Inflammatory macrophage treated with lipopolysaccharide for 1 hour (primary cell): ENCODE results near the gene COPRS.
A peak's percentile ranks its signal among the peaks of the same experiment; 100 is the strongest.

Experiments used
- DNase-seq, 2 donors: peaks; one replicate each; pipeline ENCODE4 v3.0.0-alpha.2; 2020 to 2022

COPRS gene

GRCh38 chr17:31807846-31808245 is 51.2 kb downstream of the COPRS start:
- DNase-seq: no peak

DNA sequence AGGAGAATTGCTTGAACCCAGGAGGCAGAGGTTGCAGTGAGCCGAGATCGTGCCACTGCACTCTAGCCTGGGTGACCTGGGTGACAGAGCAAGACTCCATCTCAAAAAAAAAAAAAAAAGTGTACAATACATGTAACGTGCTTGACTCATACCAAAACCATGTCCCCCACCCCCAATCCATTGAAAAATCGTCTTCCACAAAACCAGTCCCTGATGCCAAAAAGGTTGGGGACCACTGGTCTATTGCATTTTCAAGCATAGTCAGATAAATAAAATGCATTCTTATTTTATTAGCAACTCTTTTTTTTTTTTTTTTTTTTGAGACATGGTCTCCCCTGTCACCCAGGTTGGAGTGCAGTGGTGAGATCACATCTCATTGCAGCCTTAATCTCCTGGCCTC is 52.1 kb downstream of the COPRS start:
- no peak for DNase-seq

- no peak for DNase-seq
Measured at GRCh38 chr17:31803494-31804213, 55.4 kb downstream of the COPRS start.

DNA sequence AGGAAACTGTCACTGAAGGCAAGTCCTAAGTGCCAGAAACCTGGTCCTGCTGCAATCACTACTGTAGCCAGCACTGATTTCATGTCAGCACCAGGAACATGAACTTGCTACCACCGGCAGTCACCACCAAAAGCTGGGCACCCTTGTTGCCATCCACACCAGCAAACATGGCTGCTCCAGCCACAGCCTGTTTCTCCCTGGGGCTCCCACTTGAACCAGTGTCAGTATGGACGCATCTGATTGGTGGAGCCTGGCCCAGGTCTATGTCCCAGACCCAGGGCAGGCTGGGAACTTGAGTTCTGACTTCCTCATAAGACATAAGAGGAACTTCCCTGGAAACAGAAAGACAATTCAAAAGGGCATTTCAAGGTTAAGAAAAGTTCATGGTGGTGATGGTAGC is 56.5 kb downstream of the COPRS start:
- DNase-seq: peak; percentile 57 to 85
